Inferior parietal cortex (tissue), 1 donor: Measurements from ENCODE around the gene ZC3H13.

Experiments
- DNase-seq: peaks from one replicate; pipeline ENCODE4 v3.0.0-alpha.2; 2016; ENCODE audit errors: extremely low spot score

The ZC3H13 gene

DNA sequence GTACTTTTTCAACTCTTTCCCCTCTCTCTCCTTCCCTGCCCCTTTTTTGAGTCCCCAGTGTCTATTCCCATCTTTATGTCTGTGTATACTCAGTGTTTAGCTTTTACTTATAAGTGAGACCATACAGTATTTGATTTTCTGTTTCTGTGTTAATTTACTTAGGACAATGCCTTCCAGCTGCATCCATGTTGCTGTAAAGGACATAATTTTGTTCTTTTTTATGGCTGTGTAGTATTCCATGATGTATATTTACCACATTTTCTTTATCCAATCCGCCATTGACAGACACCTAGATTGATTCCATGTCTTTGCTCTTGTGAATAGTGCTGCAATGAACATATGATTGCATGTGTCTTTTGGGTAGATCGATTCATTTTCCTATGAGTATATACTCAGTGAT lies 10.7 kb upstream of the ZC3H13 start:
- DNase-seq: no peak

DNA sequence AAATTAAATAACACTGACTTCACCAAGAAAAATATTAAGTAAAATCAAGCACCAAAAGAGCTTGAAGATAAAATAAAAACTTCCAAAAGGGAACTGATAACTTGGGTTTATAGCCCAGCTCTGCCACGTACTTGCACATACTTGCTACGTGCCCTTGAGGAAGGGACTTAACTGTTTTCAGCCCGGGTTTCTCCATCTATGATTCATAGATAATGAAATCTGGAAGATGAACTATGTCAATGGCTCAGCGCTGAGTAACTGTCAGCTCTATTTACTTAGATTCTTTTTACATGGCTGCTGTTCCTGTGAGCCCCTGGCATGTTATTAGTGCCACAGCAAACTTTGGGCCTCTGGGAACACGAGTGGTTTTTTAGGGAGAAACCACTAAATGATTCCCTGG lies 9.6 kb upstream of the ZC3H13 start:
- no peak for DNase-seq

DNA sequence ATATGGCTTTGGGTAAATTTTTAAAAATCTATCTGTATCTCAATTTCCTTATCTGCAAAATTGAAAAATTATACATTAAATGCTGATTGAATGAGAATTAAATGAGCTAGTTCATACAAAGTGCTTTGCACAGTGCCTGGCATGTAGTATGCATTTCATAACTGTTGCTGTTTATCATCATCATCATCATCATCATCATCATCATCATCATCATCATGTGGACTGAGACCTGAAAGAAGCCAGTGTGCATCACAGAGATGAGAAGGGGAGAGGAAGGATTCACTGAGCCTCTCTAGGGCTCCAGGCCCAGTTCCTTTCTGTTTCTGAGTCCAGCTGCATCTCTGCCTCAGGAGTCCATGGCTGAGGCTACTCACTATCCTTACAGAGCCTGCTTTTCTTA lies 6.9 kb upstream of the ZC3H13 start:
- DNase-seq: no peak

DNA sequence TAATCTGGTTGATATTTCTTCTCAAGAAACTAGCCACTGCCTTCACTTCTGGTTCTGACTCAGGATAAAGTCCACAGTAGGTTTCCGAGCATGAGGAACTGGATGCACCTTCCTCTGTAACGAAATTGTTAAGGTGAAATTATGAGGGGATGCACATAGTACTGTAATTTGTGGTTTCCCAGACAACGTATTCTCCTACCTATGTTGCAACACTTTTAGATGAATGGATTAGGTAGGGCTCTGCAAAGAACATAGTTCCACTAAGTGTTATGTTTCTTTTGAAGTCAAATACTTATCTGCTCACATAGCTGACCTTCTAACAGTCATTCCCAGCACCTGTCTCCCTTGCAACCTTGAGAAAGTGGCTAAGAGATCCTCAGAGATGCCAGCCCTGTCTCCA lies 5.7 kb upstream of the ZC3H13 start:
- DNase-seq: no peak

DNA sequence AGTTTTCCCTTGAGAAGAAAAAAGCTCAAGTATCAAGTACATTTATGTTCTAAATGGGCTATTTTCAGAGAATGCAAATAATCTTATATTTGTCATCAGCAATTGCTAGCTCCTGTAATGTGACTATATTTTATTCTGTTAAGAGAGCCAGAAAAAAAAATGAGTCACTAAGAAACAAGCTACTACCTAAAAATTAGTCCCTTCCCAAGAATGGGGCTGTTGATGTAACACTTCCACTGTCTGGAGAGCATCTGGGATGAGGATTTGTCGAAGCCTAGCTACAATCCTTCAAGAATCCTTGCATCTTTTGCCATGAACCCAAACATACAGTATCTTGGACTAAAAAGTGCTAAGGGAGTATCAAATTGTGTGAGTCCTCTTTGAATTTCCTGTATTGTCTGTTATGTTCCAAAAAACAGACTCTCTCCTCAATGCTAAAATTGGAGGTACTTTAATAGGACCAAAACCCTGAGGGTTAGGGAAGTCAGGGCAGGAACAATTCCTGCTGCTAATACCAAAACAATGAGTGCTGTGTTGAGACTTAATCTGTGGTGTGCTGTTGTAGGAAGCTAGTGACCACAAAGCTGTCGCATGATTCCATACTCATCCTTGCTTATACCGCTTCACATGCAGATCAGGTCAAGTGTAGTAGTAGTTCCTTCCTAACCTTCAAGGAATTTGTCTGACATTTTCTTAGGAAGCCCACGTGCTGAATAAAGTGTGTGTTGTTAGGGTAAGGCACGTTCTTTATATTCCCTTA lies 4.9 kb upstream of the ZC3H13 start:
- peak; percentile 63 for DNase-seq

DNA sequence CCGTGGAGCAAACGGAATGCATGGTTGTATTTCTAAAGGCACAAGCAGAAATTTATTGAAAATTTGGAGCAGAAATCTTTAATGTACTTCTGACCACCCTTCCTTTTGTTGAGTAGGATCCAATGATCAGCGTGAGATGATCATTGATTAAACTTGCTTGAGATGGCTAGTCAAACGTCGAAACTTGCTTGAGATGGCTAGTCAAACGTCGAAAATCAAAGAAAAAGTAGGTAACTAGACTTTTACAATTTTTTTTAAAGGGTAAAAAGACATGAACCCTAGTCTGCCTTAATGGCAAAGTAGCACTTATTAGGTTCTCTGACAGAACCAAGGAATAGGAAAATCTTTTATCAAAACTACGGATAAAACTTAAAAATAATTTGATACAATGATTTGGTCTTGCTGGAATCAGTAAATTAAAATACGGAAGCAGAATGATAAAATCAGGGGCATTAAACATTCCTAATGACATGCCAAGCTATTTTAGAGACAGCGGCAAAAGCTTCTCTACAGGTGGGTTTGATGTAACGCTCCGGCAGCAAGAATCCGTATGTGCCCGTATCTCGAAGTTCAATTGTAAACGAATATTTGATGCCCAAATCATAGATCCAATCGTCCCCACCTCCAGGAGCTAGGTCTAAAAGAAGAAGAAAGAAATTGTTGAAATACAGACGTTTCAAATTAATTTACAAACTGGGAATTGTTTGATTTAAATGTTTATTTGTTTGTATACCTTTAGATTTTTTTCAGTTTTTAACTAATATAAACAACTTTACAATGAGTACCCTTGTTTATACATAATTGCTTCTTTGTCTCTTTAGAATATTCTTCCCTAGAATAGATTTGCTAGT lies 841 bp upstream of the ZC3H13 start:
- no peak for DNase-seq

DNA sequence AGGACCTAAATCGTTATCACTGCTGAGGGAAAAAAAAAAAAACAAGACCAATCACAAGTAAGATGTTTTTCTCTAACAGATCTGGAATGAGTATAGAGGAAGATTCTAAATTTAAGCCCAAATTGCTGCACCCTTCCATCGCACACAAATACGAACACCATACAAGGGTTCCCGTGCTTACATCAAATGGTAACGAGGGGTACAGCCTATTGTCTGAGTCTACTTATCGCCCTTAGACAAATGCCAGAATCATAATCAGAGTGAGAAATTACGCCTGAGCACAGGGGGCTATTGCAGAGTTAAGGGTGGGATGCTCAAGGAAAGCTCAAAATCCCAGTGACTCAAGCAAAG lies 603 bp downstream of the ZC3H13 start:
- DNase-seq: no peak

DNA sequence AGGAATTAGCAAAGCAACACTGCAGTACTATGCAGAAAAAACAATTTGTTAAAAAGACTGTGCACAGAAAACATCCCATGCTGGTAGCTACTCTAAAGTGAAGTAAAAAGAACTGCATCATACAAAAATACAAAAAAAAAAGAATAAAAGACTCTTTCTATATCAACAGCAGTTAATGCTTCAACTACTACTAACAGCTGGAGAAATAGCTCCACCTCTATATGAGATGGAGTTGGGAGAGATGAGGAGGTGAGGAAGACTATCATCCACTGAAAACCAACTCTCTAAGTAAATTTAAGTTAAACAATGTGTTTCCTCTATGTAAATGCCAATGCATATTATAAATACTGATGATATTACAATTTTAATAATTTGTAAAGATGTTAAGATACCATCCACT lies 1.8 kb downstream of the ZC3H13 start:
- DNase-seq: no peak

DNA sequence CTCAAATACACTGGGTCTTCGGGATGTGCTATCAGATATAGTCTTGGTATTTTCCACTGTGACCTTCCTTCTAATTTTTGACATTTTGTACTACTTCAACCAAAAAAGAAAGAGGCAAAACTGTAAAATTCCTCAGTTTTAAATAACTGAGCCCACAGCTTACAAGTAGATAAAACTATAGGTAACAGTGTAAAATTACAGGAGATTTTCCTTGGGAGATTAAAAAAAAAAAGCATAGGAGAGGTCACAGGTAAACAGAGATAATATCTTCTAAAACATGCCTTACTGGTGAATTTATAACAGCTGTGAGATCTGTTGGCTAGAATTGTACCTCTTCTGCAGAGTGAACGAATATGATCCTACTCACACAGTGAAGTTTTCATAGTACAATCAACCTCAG lies 7.1 kb downstream of the ZC3H13 start:
- no peak for DNase-seq

DNA sequence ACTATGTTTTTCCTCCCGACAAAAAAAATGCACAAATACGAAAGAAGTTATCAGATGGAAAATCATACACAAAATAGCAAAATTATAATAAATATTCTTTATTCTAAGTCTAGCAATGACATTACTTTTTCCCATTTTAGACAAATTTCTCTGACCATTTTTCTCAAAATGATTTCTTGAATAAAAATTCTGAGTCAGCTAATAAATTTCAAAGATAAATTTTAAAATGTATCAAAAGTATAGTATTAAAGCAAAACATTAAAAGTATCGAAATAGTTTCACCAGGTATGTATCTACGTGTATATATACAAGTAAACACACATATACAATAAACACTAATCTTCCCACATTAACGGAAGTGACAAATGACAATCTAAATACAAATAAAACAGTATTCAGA lies 8.9 kb downstream of the ZC3H13 start:
- DNase-seq: no peak

DNA sequence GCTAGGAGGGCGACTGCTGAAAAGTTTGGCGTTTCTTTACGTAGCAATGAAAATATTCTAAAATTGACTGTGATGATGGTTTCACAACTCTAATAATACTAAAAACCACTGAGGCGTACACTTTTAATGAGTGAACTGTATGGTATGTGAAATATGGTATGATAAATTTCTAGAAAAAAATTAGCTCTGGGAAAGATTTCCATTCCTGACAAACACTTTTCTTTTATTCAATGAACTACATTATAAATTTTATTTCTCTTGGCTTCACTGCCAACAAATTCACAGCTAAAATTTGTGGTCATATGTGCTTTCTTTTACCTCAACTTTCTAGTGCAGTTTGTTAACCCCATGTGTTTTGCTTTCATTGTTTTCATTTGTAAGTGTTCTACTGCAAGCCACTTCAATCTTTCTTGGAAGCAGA lies 11.1 kb downstream of the ZC3H13 start:
- DNase-seq: no peak

DNA sequence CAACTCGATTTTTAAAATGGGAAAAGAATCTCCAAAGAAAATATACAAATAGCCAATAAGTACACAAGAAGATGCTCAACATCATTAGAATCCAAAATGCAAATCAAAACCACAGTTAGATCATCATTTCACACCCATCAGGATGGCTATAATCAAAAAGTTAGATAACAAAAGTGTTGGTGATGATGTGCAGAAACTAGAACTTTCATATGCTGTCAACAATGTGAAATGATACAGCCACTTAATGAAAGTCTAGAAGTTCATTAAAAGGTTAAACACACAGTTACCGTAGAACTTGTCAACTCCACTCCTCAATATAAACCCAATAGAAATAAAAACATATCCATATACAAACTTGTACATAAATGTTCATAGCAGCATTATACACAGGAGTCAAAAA lies 11.8 kb downstream of the ZC3H13 start:
- DNase-seq: no peak

DNA sequence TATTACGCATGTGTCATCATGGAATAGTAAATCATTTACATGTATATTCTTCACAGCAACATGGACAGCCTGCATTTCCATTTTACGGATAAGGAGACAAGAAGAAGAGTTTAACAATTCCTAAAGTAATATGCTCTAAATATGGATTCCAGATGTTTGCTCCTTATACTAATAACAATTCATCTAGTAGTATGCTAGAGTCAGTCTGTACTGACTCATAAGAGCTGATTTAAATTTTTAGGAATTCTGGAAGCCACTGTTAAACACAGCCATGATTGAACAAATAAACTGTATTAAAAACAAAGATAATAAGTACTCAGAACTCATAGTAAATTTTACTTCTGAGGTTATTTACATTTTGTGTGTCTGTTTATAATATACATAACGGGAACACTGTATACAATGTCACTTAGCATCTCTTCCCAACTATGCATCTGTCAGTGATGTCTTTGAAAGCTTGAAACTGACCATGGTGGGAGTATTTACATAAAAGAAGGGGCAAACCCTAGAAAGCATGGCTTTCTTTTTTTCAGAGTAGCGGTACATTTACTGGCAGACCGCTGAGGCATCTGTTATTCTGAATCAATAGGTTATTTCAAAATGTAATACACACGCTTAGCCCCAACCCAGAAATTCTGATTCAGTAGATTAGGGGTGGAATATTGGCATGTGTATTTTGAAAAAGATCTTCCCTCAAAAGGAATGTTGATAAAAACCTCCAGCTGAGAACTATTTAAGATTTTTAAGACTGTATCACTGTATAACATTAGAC lies 12.9 kb downstream of the ZC3H13 start:
- no peak for DNase-seq

DNA sequence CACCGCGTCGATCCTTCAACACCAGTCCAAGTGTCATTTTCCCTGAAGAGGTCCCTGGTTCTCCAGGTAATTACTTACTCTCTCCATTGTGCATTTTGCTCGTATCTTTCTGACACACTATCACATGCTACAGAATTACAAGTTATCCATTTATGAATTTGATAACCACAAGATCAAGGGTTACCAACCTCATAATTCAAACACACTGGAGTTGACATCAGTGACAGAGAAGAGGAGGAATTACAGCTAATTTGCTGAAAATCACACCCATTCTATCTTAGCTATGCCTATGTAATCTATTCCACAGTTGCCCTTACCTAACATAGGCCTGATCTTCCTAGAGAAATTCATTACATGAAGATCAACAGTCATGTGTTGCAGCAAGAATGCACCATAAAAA lies 14.2 kb downstream of the ZC3H13 start:
- no peak for DNase-seq

DNA sequence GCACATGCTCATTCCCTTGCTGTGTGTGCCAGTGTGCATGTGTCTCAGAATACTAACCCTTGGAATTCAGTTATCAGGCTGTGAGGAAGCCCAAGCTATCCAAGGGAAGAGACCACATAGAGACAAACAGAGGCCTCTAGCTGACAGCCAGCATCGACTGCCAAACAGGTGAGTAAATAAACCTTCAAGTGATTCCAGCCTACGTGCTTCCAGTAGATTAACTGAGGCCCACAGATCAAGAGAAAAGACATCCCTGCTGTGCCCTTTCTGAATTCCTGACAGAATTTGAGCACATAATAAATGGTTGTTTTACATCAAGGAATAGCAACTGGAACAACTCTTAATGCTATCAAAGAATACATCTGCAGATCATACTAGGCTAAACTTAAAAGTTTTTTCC lies 17.5 kb downstream of the ZC3H13 start:
- no peak for DNase-seq

DNA sequence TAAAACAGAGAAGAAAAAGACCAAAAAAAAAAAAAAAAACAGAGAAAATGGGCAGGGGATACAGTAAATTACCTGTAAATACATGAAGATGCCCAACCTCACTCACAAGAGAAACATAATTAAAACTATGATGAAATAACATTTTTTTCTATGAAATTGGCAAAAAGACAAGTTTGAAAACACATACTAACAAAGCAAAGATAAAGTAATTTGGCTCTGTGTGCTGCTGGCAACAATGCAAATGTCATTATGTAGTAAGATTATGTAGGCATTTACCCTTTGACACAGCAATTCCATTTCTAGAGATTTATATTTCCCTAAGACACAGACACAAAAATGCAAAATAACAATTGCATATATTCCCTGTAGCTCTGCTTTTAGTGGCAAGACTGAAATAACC lies 20.2 kb downstream of the ZC3H13 start:
- DNase-seq: no peak

DNA sequence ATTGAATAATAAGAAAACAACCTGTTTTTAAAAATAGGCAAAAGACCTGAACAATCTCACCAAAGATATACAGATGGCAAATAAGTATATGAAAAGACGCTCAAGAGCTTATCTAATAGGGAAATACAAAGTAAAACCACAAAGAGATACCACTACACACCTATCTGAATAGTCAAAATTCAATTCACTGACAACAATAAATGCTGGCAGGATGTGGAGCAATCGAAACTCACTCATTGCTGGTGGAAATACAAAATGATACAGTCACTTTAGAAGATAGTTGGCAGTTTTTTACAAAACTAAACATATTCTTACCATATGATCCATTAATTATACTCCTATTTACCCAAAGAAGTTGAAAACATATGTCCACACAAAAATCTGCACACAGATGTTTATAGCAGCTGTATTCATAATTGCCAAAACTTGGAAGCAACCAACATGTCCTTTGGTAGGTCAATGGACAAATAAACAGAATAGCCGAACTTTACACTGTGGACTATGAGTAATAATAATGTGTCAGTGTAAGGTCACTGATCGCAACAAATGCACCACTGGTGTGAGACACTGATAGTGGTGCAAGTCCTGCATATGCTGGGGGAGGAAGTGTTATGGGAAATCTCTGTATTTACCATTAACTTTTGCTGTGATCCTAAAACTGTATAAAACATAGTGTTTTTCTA lies 20.8 kb downstream of the ZC3H13 start:
- no peak for DNase-seq

DNA sequence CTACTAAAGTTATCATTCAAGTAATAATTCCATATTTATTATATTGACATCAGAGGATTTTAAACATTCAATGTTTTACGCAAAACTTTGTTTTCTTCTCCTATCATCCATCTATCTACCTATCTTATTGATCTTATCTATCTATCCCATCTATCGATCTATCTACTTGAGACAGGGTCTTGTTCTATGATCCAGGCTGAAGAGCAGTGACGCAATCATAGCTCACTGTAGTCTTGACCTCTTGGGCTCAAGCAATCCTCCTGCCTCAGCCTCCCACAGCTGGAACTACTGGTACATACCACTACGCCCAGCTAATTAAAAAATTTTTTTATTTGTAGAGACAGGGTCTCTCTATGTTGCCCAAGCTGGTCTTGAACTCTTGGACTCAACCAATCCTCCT lies 27.4 kb downstream of the ZC3H13 start:
- no peak for DNase-seq

DNA sequence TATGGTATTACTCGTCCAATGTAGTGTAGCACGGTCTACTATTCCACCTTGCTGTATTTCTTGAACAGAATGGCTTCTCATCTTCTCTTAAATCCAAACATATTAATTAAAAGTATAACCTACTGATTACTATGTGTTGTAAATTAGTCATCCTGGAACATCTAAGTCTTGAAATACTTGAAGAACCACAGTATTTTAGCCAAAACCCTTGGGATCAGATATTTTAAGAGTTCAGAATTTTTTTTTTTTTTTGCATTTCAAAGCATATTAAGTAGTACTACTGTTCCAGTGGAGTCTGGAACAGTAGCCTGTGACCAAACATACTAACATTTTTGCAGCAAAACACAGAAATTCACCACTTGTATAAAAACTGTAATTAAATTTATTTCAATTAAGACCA lies 30.1 kb downstream of the ZC3H13 start:
- DNase-seq: no peak

DNA sequence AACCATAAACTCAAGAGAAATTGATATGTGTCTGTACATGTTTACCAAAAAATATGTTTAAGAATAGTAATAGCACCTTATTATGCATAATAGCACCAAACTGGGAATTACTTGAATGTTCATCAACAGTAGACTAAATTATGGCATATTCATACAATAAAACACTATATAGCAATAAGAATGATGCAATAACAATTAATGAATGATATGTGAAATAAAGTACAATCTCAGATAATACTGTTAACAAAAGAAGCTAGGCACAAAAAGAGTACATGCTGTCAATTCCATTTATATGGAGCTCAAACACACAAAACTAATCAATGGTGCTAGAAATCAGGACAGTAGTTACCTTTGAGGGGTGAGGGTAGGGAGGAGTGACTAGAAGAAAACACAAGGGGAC lies 36.3 kb downstream of the ZC3H13 start:
- DNase-seq: no peak

DNA sequence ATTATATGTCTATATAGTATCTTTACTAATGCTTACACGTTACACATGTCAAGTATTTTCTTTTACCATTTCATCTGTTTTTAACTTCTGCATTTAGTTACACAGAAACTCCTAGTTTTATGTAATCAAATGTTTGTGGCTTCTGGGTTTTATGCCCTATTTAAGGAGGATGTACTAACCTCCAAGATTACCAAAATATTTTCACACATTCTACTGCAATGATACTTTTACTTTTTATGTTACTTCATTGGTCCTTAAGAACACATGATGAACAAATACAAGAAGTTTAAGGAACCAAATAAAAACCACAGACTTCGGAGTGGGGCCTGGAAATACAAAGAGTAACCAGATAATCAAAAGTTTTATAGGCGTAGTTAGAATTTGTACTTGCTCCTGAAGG lies 37.2 kb downstream of the ZC3H13 start:
- DNase-seq: no peak

DNA sequence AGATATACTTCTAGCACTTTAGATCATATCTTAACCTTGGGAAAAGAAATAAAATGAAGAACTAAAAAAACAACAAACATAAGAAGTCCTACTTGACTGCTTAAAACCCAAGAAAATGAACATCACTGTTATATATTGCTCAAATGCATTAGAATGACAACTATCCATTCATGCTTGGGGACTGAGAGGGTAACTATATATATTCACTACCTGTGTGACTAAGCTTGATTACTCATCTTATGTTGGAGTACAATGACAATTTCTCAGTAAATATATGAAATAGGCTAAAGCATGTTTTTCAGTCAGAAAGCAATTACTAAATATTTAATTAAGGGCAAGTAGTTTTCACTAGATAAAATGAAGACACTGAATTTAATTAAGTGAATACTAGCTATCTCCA lies 40.1 kb downstream of the ZC3H13 start:
- no peak for DNase-seq
